HEK293 (cell line): Measurements from ENCODE around the gene UQCR11.

Source experiments
- CTCF ChIA-PET: fragments of 350-600 bp; formaldehyde crosslinking; extraction: SDS; loops from one replicate; lab custom pipeline; 2021; ENCODE audit warnings: antibody characterized with exemption; lab: Yijun Ruan, JAX
- POLR2A ChIA-PET: fragments of 300-600 bp; formaldehyde crosslinking; extraction: SDS; loops from one replicate; lab custom pipeline; 2020; ENCODE audit warnings: antibody characterized with exemption, inconsistent platforms; lab: Yijun Ruan, JAX
- H3K27ac ChIP-seq: fragments of 200-500 bp; sonication (Bioruptor generic); 2 replicates; pipeline ENCODE4 v1.5.1; 2014; ENCODE audit warnings: low read depth, low read length, control low read depth, inconsistent platforms; ENCODE audit errors: extremely low read depth
- H3K36me3 ChIP-seq, 2 experiments: fragments of 200-500 bp in 1 of 2; sonication (Bioruptor generic) in 1 of 2; 1 replicate in 1 of 2; 2 replicates in 1 of 2; pipeline ENCODE4 v1.5.1; 2014 to 2017; ENCODE audit warnings: inconsistent platforms in 2 of 2, low read length in 2 of 2; ENCODE audit not compliant: control insufficient read depth in 2 of 2, insufficient read depth in 1 of 2
- H3K4me1 ChIP-seq: fragments of 200-500 bp; sonication (Bioruptor generic); 2 replicates; pipeline ENCODE4 v1.5.1; 2014; ENCODE audit warnings: mild to moderate bottlenecking, low read length, inconsistent platforms; ENCODE audit not compliant: control insufficient read depth, insufficient read depth
- H3K4me3 ChIP-seq: 2 replicates; pipeline ENCODE4 v1.5.1; 2011; ENCODE audit warnings: low read depth, mild to moderate bottlenecking, control low read depth, low read length, moderate library complexity
- H3K9me3 ChIP-seq: fragments of 200-500 bp; sonication (Bioruptor generic); 2 replicates; pipeline ENCODE4 v1.5.1; 2014; ENCODE audit warnings: low read depth, low read length, inconsistent platforms; ENCODE audit not compliant: control insufficient read depth, insufficient read depth
- KLF1 ChIP-seq: fragments of 450-650 bp; formaldehyde crosslinking; IDR thresholded peaks from 2 replicates; pipeline ENCODE4 v1.5.1; 2016; ENCODE audit warnings: missing biosample characterization, missing genetic modification characterization
- WT1 ChIP-seq: fragments of 450-650 bp; formaldehyde crosslinking; IDR thresholded peaks from 2 replicates; pipeline ENCODE4 v1.5.1; 2016; ENCODE audit warnings: missing biosample characterization, missing genetic modification characterization
- ZNF184 ChIP-seq: fragments of 450-650 bp; IDR thresholded peaks from 2 replicates; pipeline ENCODE4 v1.5.1; 2018; ENCODE audit warnings: missing biosample characterization, mild to moderate bottlenecking, missing genetic modification characterization
- ZNF24 ChIP-seq: fragments of 450-650 bp; formaldehyde crosslinking; IDR thresholded peaks from 2 replicates; pipeline ENCODE4 v1.5.1; 2016; ENCODE audit warnings: missing biosample characterization, missing genetic modification characterization
- ZNF341 ChIP-seq: fragments of 450-650 bp; formaldehyde crosslinking; IDR thresholded peaks from 2 replicates; pipeline ENCODE4; 2016; ENCODE audit warnings: low read depth, missing biosample characterization, missing genetic modification characterization
- ZNF501 ChIP-seq: fragments of 450-650 bp; formaldehyde crosslinking; IDR thresholded peaks from 2 replicates; pipeline ENCODE4 v1.5.1; 2016; ENCODE audit warnings: missing biosample characterization, missing genetic modification characterization
- ZNF544 ChIP-seq: fragments of 450-650 bp; formaldehyde crosslinking; IDR thresholded peaks from 2 replicates; pipeline ENCODE4 v1.5.0; 2017; ENCODE audit warnings: missing biosample characterization, missing genetic modification characterization
- ZNF837 ChIP-seq: fragments of 450-650 bp; formaldehyde crosslinking; IDR thresholded peaks from 2 replicates; pipeline ENCODE4 v1.5.1; 2016; ENCODE audit warnings: missing biosample characterization, missing genetic modification characterization
- ZSCAN16 ChIP-seq: fragments of 450-650 bp; formaldehyde crosslinking; IDR thresholded peaks from 2 replicates; pipeline ENCODE4 v1.5.1; 2016; ENCODE audit warnings: missing biosample characterization, missing genetic modification characterization
- ZSCAN23 ChIP-seq: fragments of 450-650 bp; formaldehyde crosslinking; IDR thresholded peaks from 2 replicates; pipeline ENCODE4 v1.5.1; 2016; ENCODE audit warnings: missing biosample characterization, missing genetic modification characterization
- TF ChIP-seq, protein P1 (sequence below): fragments of 450-650 bp; formaldehyde crosslinking; IDR thresholded peaks from 2 replicates; pipeline ENCODE4 v1.5.1; 2016; ENCODE audit warnings: missing biosample characterization, missing genetic modification characterization
- TF ChIP-seq, protein P2 (sequence below): fragments of 450-650 bp; formaldehyde crosslinking; IDR thresholded peaks from 2 replicates; pipeline ENCODE4 v1.5.1; 2016; ENCODE audit warnings: missing biosample characterization, missing genetic modification characterization
- TF ChIP-seq, protein P3 (sequence below): fragments of 450-650 bp; formaldehyde crosslinking; IDR thresholded peaks from 2 replicates; pipeline ENCODE4 v1.5.1; 2017; ENCODE audit warnings: missing biosample characterization, mild to moderate bottlenecking, missing genetic modification characterization, moderate library complexity
- TF ChIP-seq, protein P4 (sequence below): fragments of 450-650 bp; formaldehyde crosslinking; IDR thresholded peaks from 2 replicates; pipeline ENCODE4 v1.5.1; 2017; ENCODE audit warnings: missing biosample characterization, missing genetic modification characterization

The UQCR11 gene

DNA sequence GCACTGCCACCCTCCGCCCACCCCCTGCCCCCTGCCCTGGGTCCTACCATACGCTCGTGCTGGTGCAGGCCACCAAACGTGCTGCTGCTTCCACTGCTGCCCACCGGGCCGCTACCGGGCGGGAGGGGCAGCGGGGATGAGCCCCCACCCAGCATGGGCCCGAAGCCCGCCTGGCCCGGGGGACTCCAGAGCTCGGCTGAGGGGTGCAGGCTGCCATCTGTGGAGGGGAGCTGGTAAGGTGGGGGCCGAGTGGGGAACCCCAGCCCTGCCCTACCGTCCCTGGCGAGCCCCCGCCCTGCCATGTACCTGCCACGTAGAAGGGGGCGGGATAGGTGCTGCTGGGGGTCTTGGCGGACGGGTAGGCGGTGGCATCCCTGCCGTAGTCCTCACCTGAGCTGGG, 16.7 kb upstream of the UQCR11 start:
- Histone ChIP-seq H3K9me3 (no peaks in the 10 kb centered on the region), H3K4me3 (no peak overlapping the region), H3K36me3 (peaks cover 0 to 73% of the 10 kb centered on the region in 2 experiments; a peak in 2 of 3 replicates), H3K27ac (no peak overlapping the region), H3K4me1 (no peaks in the 10 kb centered on the region)
- no peak for TF ChIP-seq ZSCAN16 (tag by site-specific recombination)
- no peak for TF ChIP-seq ZNF341 (tag by site-specific recombination)
- TF ChIP-seq, protein P1, sequence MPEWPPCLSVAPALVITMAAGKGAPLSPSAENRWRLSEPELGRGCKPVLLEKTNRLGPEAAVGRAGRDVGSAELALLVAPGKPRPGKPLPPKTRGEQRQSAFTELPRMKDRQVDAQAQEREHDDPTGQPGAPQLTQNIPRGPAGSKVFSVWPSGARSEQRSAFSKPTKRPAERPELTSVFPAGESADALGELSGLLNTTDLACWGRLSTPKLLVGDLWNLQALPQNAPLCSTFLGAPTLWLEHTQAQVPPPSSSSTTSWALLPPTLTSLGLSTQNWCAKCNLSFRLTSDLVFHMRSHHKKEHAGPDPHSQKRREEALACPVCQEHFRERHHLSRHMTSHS (tag by site-specific recombination): no peak
- TF ChIP-seq, protein P2, sequence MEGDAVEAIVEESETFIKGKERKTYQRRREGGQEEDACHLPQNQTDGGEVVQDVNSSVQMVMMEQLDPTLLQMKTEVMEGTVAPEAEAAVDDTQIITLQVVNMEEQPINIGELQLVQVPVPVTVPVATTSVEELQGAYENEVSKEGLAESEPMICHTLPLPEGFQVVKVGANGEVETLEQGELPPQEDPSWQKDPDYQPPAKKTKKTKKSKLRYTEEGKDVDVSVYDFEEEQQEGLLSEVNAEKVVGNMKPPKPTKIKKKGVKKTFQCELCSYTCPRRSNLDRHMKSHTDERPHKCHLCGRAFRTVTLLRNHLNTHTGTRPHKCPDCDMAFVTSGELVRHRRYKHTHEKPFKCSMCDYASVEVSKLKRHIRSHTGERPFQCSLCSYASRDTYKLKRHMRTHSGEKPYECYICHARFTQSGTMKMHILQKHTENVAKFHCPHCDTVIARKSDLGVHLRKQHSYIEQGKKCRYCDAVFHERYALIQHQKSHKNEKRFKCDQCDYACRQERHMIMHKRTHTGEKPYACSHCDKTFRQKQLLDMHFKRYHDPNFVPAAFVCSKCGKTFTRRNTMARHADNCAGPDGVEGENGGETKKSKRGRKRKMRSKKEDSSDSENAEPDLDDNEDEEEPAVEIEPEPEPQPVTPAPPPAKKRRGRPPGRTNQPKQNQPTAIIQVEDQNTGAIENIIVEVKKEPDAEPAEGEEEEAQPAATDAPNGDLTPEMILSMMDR: no peak
- POLR2A ChIA-PET: no interaction called here
- CTCF ChIA-PET: interaction anchor here (0.8 to 1.0 kb wide), 2 partner anchors 17 to 145 kb away, joined by 4 to 5 read pairs; partner anchors contain the start of gene UQCR11

DNA sequence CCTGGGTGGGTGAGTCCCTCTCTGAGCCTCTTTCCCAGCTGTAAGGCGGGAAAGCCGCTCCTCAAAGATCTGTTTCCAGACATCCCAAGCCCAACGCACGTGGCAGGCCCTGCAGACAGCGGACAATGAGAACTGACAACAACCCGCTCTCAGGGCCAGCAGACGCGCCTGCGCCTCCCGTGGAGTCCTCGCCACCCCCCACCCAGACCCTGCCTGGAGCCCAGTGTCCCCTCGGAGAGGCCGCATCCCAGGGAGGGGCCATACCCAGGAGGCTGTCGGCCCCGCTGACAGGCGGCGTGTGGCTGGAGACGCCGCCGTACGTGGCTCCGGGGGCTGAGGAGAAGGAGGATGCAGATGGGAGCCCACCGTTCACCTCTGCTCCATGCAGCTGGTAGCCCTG, 16.3 kb upstream of the UQCR11 start:
- Histone ChIP-seq H3K27ac (no peak overlapping the region), H3K36me3 (peaks cover 0 to 75% of the 10 kb centered on the region in 2 experiments; a peak in 2 of 3 replicates), H3K4me1 (no peaks in the 10 kb centered on the region), H3K9me3 (no peaks in the 10 kb centered on the region), H3K4me3 (no peak overlapping the region)
- POLR2A ChIA-PET: no interaction called here
- TF ChIP-seq KLF1 (tag by site-specific recombination) (no peak), ZNF24 (tag by site-specific recombination) (no peak), ZSCAN23 (no peak)
- CTCF ChIA-PET: interaction anchor here (0.6 to 0.9 kb wide), 2 partner anchors 51 to 214 kb away, joined by 3 read pairs; no protein-coding TSS in a partner anchor

DNA sequence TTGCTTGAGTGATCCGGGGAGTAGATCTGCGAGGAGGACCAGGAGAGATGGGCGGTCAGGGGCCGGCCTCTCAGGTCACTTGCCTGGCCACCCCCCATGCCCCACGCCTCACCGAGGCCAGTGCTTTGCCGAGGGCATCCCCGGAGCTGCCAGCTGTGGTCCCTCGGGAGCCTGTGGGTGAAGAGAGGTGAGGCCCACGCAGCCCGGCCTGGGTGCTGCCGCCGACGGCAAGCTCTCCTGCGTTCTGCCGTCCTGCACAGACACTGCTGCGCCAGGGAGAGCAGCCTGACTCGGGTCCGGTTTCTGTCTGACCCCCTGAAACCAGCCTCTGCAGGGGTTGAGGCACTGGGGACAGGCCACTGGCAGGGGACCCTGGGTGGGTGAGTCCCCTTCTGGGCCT, 15.8 kb upstream of the UQCR11 start:
- TF ChIP-seq WT1 (tag by site-specific recombination) (no peak), ZNF837 (tag by site-specific recombination) (no peak)
- ChIA-PET CTCF (interaction anchor here (0.6 to 0.9 kb wide), 2 partner anchors 51 to 214 kb away, joined by 3 read pairs; no protein-coding TSS in a partner anchor), POLR2A (no interaction called here)
- no peaks in the 10 kb centered on the region for H3K4me1 ChIP-seq
- peaks cover 0 to 76% of the 10 kb centered on the region in 2 experiments; a peak in 2 of 3 replicates for H3K36me3 ChIP-seq
- no peak overlapping the region for H3K27ac ChIP-seq
- H3K4me3 ChIP-seq: no peak overlapping the region
- no peaks in the 10 kb centered on the region for H3K9me3 ChIP-seq

DNA sequence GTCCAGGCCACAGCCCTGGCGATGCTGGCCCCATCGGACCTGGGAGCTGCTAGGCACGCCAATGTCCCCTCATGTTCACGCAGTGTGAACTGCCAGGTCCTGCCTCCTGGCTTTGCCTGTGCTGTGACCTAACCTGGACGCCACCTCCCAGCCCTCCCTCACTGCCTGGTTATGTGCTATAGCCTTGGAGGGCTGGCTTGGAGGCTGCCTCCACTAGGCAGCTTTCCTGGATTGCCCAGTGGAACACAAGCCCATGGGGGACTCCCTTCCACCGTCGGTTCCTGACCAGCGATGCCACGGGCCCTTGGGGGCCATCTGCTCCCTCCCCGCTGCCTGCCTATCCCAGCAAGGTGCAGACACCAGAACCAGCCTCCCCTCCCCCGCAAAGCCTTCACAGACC, 15.2 kb upstream of the UQCR11 start:
- H3K36me3 ChIP-seq: peaks cover 3 to 76% of the 10 kb centered on the region in 2 experiments; a peak in 2 of 3 replicates
- H3K27ac ChIP-seq: no peak overlapping the region
- POLR2A ChIA-PET: no interaction called here
- H3K4me1 ChIP-seq: no peaks in the 10 kb centered on the region
- H3K4me3 ChIP-seq: no peak overlapping the region
- CTCF ChIA-PET: interaction anchor here (0.9 kb wide), 1 partner anchor 52 kb away, joined by 3 read pairs; no protein-coding TSS in a partner anchor
- no peaks in the 10 kb centered on the region for H3K9me3 ChIP-seq
- TF ChIP-seq, protein P3, sequence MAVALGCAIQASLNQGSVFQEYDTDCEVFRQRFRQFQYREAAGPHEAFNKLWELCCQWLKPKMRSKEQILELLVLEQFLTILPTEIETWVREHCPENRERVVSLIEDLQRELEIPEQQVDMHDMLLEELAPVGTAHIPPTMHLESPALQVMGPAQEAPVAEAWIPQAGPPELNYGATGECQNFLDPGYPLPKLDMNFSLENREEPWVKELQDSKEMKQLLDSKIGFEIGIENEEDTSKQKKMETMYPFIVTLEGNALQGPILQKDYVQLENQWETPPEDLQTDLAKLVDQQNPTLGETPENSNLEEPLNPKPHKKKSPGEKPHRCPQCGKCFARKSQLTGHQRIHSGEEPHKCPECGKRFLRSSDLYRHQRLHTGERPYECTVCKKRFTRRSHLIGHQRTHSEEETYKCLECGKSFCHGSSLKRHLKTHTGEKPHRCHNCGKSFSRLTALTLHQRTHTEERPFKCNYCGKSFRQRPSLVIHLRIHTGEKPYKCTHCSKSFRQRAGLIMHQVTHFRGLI: no peak
- TF ChIP-seq ZNF501 (tag by site-specific recombination) (no peak), ZNF184 (tag by site-specific recombination) (no peak), ZNF544 (tag by site-specific recombination) (no peak)
- TF ChIP-seq, protein P4, sequence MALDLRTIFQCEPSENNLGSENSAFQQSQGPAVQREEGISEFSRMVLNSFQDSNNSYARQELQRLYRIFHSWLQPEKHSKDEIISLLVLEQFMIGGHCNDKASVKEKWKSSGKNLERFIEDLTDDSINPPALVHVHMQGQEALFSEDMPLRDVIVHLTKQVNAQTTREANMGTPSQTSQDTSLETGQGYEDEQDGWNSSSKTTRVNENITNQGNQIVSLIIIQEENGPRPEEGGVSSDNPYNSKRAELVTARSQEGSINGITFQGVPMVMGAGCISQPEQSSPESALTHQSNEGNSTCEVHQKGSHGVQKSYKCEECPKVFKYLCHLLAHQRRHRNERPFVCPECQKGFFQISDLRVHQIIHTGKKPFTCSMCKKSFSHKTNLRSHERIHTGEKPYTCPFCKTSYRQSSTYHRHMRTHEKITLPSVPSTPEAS: no peak
